ENCODE data around the gene MISP3. TPM values are rescaled to one million over a fixed set of nuclear protein-coding genes. Genes with fewer than 3 reads are reported as not detected.
A peak's percentile ranks its signal among the peaks of the same experiment; 100 is the strongest.

Gene MISP3
- total RNA-seq, 4 donors from 2014 or later = 9.1 to 26.2 (median 17.2) TPM

- TF ChIP-seq POLR2A (IDR thresholded peaks at IDR 0.05) (no peak), CTCF (IDR thresholded peaks at IDR 0.05) (no peak)
- no peak overlapping the region for H3K4me3 ChIP-seq (ENCODE audit: low read depth, poor library complexity, severe bottlenecking)
- WGBS, 2 donors = 80 to 82% methylated on average over 17 to 18 of the region's 18 CpGs
- intact Hi-C loops (cut with DNase I; ENCODE audit: low total_unique reads) = no loop called here
- no peak for DNase-seq (ENCODE audit: low spot score in 2 of 2)
These were observed 41.3 kb downstream of the MISP3 start for GRCh38 chr19:14113762-14114414.

GRCh38 chr19:14114439-14114838 lies 41.9 kb downstream of the MISP3 start:
- intact Hi-C loops (cut with DNase I; ENCODE audit: low total_unique reads) = no loop called here
- no peak for TF ChIP-seq POLR2A (IDR thresholded peaks at IDR 0.05)
- no peak for TF ChIP-seq CTCF (IDR thresholded peaks at IDR 0.05)
- no peak for DNase-seq (ENCODE audit: low spot score in 2 of 2)
- 87 to 90% methylated on average over 7 of the region's 7 CpGs for WGBS, 2 donors
- no peak overlapping the region for H3K4me3 ChIP-seq (ENCODE audit: low read depth, poor library complexity, severe bottlenecking)

GRCh38 chr19:14114854-14115253 lies 42.3 kb downstream of the MISP3 start:
- WGBS, 2 donors = 53 to 54% methylated on average over 9 of the region's 9 CpGs
- no peak overlapping the region for H3K4me3 ChIP-seq (ENCODE audit: low read depth, poor library complexity, severe bottlenecking)
- intact Hi-C loops (cut with DNase I; ENCODE audit: low total_unique reads) = no loop called here
- peak in 1 of 2 donors; percentile 89 for DNase-seq (ENCODE audit: low spot score in 2 of 2)
- TF ChIP-seq POLR2A (IDR thresholded peaks at IDR 0.05) (no peak), CTCF (IDR thresholded peaks at IDR 0.05) (no peak)

- intact Hi-C loops (cut with DNase I; ENCODE audit: low total_unique reads) = no loop called here
- WGBS, 2 donors = 79 to 84% methylated on average over 5 of the region's 5 CpGs
- no peak for TF ChIP-seq CTCF (IDR thresholded peaks at IDR 0.05)
- TF ChIP-seq POLR2A (IDR thresholded peaks at IDR 0.05) = no peak
- DNase-seq (ENCODE audit: low spot score in 2 of 2) = no peak
- H3K4me3 ChIP-seq (ENCODE audit: low read depth, poor library complexity, severe bottlenecking) = no peak overlapping the region
These were observed 43.2 kb downstream of the MISP3 start for GRCh38 chr19:14115756-14116155.

- TF ChIP-seq CTCF (IDR thresholded peaks at IDR 0.05) (no peak), POLR2A (IDR thresholded peaks at IDR 0.05) (no peak)
- peak overlapping the region; percentile 95 for H3K4me3 ChIP-seq (ENCODE audit: low read depth, poor library complexity, severe bottlenecking)
- intact Hi-C loops (cut with DNase I; ENCODE audit: low total_unique reads) = no loop called here
- WGBS, 2 donors = 5 to 8% methylated on average over 6 of the region's 6 CpGs
- no peak for DNase-seq (ENCODE audit: low spot score in 2 of 2)
These were observed 43.9 kb downstream of the MISP3 start for GRCh38 chr19:14116525-14116917.
